Smooth muscle cell of the coronary artery (primary cell): Measurements from ENCODE around the gene SPC25. TPM values are rescaled to one million over a fixed set of nuclear protein-coding genes. Genes with fewer than 3 reads are reported as not detected.

Experiments used
- total RNA-seq: library from RNA; depleted of rRNA; stranded (reverse); fragments of >200 nt; gene quantifications from 2 replicates; pipeline ENCODE4 v1.2.3, GENCODE V29; 2014; ENCODE audit warnings: low replicate concordance

SPC25 gene
- total RNA-seq: 0.98 TPM in 1 of 2 replicates, not detected in the other

DNA sequence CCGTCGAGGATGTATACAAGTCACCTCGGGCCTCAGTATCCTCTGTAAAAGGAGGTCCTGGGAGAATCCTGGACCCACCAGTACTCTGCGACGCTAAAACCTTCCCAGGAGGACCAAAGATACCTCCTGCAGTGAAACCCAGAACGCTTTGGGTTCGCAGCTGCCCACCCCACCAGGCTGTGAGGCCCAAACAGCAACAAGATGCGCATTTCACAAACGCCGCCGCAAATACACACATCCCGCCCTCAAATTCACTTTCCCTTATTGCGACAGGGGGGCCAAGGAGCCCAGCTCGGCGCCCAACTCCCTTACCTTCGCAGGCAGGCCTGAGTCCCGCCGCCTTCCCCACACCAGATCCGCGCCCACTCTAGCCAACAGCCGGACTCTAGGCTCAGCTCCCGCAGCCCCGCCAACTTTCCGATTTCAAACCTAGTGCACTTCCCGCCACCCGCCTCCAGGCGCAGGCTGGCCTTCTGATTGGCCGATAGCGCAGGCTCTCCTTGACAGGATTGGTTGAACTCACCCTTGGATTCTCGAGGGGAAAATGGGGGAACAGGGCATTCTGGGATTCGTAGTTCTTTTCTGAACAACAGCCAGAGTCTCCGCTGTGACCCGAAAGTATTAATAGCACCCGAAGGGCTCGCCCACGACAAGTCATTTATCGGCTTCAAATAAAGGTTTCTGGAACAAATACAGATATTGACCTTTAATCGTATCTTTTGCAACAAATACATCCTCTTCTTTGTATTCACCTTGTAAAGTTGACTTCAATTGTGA lies at the start of gene SPC25:
TSS of gene SPC25 (minus strand) at position 425 of the 777 bp plus-strand sequence. CDS start 911 bp downstream, outside the sequence.

DNA sequence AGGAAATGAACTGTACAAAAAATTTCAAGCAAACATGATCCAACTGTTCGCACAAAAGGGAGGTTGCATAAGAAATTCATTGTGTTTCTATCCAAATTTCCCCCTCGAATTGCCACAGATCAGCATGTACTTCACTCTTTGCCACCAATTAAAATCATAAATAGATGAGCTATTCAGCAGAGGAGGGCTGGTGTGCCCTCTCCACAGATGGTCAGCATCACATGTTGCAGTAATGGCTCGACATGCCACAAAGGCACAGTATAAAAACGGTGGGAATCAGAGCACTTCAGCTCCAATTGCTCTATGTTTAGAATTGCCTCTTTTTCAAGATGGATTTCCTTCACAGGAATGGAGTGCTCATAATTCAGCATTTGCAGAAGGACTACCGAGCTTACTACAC lies 10.8 kb upstream of the SPC25 start, which contains the start of gene G6PC2:
TSS of gene G6PC2 (plus strand) at position 289 of the 400 bp plus-strand sequence. CDS start at position 330, 41 bp downstream.

Other genes starting within 250 kb of the SPC25 start
- gene NOSTRIN, start 87.8 kb downstream of the SPC25 start, total RNA-seq: 0.08 and 0.23 TPM in 2 replicates
- gene G6PC2, start 10.9 kb upstream of the SPC25 start, total RNA-seq: not detected in 2 replicates
- gene ABCB11, start 140.9 kb upstream of the SPC25 start, total RNA-seq: not detected in 2 replicates
- not detected in 2 replicates for gene DHRS9, start 179.1 kb upstream of the SPC25 start, total RNA-seq